ENCODE results near the gene NASP.

Gene NASP

DNA sequence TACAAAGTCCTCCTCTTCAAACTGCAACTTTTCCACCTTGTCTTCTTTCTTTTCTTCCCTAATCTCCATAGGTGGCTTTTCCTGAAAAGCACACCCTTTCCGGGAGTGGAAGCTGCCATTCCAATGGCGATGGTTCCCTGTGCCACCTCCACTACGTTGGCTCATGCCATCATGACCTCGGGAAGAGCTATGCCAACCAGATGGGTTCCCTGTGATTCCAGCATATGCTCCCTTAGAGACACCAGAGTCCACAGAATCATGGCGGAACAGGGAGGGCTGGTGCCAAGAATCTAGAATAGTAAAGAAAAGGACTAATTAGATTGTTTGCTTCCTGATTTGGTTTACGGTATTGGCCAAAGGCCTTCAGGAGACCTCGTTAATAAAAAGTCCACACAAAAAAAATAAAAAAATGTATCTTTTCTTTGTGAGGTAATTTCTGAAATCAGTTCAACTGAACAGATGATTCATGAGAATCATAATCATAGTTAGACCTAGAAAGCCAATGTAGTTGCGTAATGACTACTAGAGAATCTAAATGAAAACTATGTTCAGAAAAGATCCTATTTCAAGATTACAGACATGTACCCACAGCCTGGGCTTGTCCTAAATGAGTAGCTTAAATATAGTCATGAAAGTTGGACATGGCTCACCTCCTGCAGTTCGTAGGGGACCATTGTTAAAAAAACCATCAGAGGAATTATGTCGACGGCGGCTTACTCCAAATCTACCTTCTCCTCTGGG lies 70.9 kb downstream of the NASP start:
- no peaks in the 10 kb centered on the region for H3K4me1 ChIP-seq (ENCODE audit: control insufficient read depth in 1 of 2, insufficient read depth in 2 of 2, low read length in 2 of 2)
- H3K27me3 ChIP-seq (ENCODE audit: low read depth, low read length), result no peaks in the 10 kb centered on the region
- no peaks in the 10 kb centered on the region for H3K9me3 ChIP-seq (ENCODE audit: control insufficient read depth in 1 of 2, low read length in 2 of 2)
- H3K36me3 ChIP-seq (ENCODE audit: control insufficient read depth in 1 of 2, insufficient read depth in 2 of 2, low read length in 2 of 2), result peaks cover 71 to 77% of the 10 kb centered on the region in 2 donors
- H3K4me3 ChIP-seq (ENCODE audit: low read depth in 1 of 2, low read length in 2 of 2), result no peak overlapping the region
- no peak overlapping the region for H3K27ac ChIP-seq (ENCODE audit: low read length)

- H3K27me3 ChIP-seq (ENCODE audit: low read depth, low read length), result no peaks in the 10 kb centered on the region
- no peak overlapping the region for H3K4me3 ChIP-seq (ENCODE audit: low read depth in 1 of 2, low read length in 2 of 2)
- H3K9me3 ChIP-seq (ENCODE audit: control insufficient read depth in 1 of 2, low read length in 2 of 2), result no peaks in the 10 kb centered on the region
- peaks cover 0 to 4% of the 10 kb centered on the region in 2 donors for H3K4me1 ChIP-seq (ENCODE audit: control insufficient read depth in 1 of 2, insufficient read depth in 2 of 2, low read length in 2 of 2)
- peaks cover 61 to 68% of the 10 kb centered on the region in 2 donors for H3K36me3 ChIP-seq (ENCODE audit: control insufficient read depth in 1 of 2, insufficient read depth in 2 of 2, low read length in 2 of 2)
- no peak overlapping the region for H3K27ac ChIP-seq (ENCODE audit: low read length)
Observed at GRCh38 chr1:45656573-45657226, 72.9 kb downstream of the NASP start.

GRCh38 chr1:45658171-45658570 lies 74.3 kb downstream of the NASP start:
- Histone ChIP-seq H3K9me3 (ENCODE audit: control insufficient read depth in 1 of 2, low read length in 2 of 2) (no peaks in the 10 kb centered on the region), H3K36me3 (ENCODE audit: control insufficient read depth in 1 of 2, insufficient read depth in 2 of 2, low read length in 2 of 2) (peaks cover 54 to 60% of the 10 kb centered on the region in 2 donors), H3K27me3 (ENCODE audit: low read depth, low read length) (no peaks in the 10 kb centered on the region), H3K27ac (ENCODE audit: low read length) (no peak overlapping the region), H3K4me1 (ENCODE audit: control insufficient read depth in 1 of 2, insufficient read depth in 2 of 2, low read length in 2 of 2) (peaks cover 0 to 4% of the 10 kb centered on the region in 2 donors), H3K4me3 (ENCODE audit: low read depth in 1 of 2, low read length in 2 of 2) (no peak overlapping the region)

DNA sequence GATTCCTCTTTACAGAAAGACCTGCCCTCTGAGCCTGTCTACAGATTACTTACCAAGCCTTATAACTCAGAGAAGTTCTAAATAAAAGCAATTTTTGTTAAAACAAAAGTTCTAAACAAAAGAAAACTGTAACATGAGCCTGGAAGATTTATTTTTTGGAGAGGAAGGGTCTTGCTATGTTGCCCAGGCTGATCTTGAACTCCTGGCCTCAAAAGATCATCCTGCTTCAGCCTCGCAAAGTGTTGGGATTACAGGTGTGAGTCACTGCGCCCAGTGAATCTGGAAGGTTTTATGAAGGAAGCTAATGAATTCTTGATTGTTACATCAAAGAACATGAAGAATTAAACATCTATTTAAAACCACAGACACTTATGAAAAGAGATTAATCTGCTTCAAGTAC lies 75.4 kb downstream of the NASP start:
- peaks cover 0 to 4% of the 10 kb centered on the region in 2 donors for H3K4me1 ChIP-seq (ENCODE audit: control insufficient read depth in 1 of 2, insufficient read depth in 2 of 2, low read length in 2 of 2)
- no peak overlapping the region for H3K27ac ChIP-seq (ENCODE audit: low read length)
- no peak overlapping the region for H3K4me3 ChIP-seq (ENCODE audit: low read depth in 1 of 2, low read length in 2 of 2)
- peaks cover 54% of the 10 kb centered on the region in 2 donors for H3K36me3 ChIP-seq (ENCODE audit: control insufficient read depth in 1 of 2, insufficient read depth in 2 of 2, low read length in 2 of 2)
- H3K27me3 ChIP-seq (ENCODE audit: low read depth, low read length), result no peaks in the 10 kb centered on the region
- H3K9me3 ChIP-seq (ENCODE audit: control insufficient read depth in 1 of 2, low read length in 2 of 2), result no peaks in the 10 kb centered on the region

DNA sequence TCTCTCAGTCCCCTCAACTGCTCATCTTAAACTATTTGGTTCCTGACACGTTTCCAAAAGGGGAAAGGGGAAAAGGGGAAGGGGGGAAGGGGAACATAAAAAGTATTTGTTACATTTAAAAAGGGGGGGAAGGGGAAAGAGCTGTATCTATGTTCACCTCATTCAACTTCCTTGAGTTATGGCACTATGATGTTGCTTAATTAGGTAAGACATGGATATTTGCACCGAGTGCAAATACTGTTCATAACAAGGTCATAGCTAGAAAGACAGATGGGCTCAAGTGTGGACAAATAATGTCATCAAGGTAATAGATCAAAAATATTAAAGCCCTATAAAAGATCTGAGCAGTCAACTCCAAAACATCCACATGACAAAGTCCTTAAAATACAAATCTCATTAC lies 76.5 kb downstream of the NASP start:
- Histone ChIP-seq H3K27ac (ENCODE audit: low read length) (no peak overlapping the region), H3K4me3 (ENCODE audit: low read depth in 1 of 2, low read length in 2 of 2) (no peak overlapping the region), H3K9me3 (ENCODE audit: control insufficient read depth in 1 of 2, low read length in 2 of 2) (no peaks in the 10 kb centered on the region), H3K4me1 (ENCODE audit: control insufficient read depth in 1 of 2, insufficient read depth in 2 of 2, low read length in 2 of 2) (peaks cover 0 to 4% of the 10 kb centered on the region in 2 donors), H3K36me3 (ENCODE audit: control insufficient read depth in 1 of 2, insufficient read depth in 2 of 2, low read length in 2 of 2) (peaks cover 43% of the 10 kb centered on the region in 2 donors), H3K27me3 (ENCODE audit: low read depth, low read length) (no peaks in the 10 kb centered on the region)

DNA sequence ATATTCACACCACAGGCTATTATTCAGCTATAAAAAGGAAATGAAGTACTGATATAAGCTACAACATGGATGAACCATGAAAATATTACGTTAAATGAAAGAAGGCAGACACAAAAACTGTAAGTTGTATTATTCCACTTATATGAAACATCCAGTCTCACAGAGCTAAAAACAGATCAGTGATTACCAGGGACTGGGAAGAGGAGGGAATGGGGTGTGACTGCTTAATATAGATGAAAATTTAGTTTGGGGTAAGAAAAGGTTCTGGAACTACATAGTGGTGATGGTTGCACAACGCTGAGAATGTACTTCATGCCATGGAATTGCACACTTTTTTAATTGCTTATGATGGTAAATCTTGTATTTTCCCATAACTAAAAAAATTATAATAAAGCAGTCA lies 83.0 kb downstream of the NASP start:
- Histone ChIP-seq H3K27ac (ENCODE audit: low read length) (no peak overlapping the region), H3K9me3 (ENCODE audit: control insufficient read depth in 1 of 2, low read length in 2 of 2) (no peaks in the 10 kb centered on the region), H3K4me3 (ENCODE audit: low read depth in 1 of 2, low read length in 2 of 2) (no peak overlapping the region)

GRCh38 chr1:45667321-45668111 lies 83.7 kb downstream of the NASP start:
- H3K9me3 ChIP-seq (ENCODE audit: control insufficient read depth in 1 of 2, low read length in 2 of 2), result no peaks in the 10 kb centered on the region
- no peaks in the 10 kb centered on the region for H3K27me3 ChIP-seq (ENCODE audit: low read depth, low read length)
- H3K4me3 ChIP-seq (ENCODE audit: low read depth in 1 of 2, low read length in 2 of 2), result no peak overlapping the region
- H3K4me1 ChIP-seq (ENCODE audit: control insufficient read depth in 1 of 2, insufficient read depth in 2 of 2, low read length in 2 of 2), result peaks cover 0 to 36% of the 10 kb centered on the region in 2 donors
- no peaks in the 10 kb centered on the region for H3K36me3 ChIP-seq (ENCODE audit: control insufficient read depth in 1 of 2, insufficient read depth in 2 of 2, low read length in 2 of 2)
- H3K27ac ChIP-seq (ENCODE audit: low read length), result no peak overlapping the region

More for the DNA sequence above, 83.0 kb downstream of the NASP start:
- Histone ChIP-seq H3K36me3 (ENCODE audit: control insufficient read depth in 1 of 2, insufficient read depth in 2 of 2, low read length in 2 of 2) (no peaks in the 10 kb centered on the region), H3K4me1 (ENCODE audit: control insufficient read depth in 1 of 2, insufficient read depth in 2 of 2, low read length in 2 of 2) (peaks cover 0 to 35% of the 10 kb centered on the region in 2 donors), H3K27me3 (ENCODE audit: low read depth, low read length) (no peaks in the 10 kb centered on the region)

Data from muscle layer of duodenum (tissue), 2 donors.